ENCODE data around the gene CD86.

CD86 gene

GRCh38 chr3:122060040-122060698 is 5.0 kb downstream of the CD86 start:
- ATAC-seq = no peak

DNA sequence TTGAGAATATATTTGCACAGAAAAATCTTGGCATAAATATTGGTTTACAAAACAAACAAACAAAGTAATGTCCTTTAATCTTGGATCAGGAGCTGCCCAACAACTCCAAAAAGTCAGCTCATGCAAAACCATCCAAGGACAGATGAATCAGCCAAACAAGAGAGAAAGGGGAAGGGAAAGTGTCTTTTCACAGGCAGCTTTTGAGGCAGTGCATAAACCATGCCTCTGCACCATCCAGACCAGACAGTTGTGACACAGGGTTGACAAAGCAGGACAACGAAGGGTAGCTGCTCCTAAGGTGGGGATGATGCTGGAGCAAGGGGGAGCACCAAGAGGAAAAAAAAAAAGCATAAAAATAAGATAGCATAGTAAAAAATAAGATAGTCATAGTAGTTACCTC is 8.7 kb downstream of the CD86 start:
- no peak for ATAC-seq

- no peak for ATAC-seq
Observed at GRCh38 chr3:122064326-122064725, 9.2 kb downstream of the CD86 start.

DNA sequence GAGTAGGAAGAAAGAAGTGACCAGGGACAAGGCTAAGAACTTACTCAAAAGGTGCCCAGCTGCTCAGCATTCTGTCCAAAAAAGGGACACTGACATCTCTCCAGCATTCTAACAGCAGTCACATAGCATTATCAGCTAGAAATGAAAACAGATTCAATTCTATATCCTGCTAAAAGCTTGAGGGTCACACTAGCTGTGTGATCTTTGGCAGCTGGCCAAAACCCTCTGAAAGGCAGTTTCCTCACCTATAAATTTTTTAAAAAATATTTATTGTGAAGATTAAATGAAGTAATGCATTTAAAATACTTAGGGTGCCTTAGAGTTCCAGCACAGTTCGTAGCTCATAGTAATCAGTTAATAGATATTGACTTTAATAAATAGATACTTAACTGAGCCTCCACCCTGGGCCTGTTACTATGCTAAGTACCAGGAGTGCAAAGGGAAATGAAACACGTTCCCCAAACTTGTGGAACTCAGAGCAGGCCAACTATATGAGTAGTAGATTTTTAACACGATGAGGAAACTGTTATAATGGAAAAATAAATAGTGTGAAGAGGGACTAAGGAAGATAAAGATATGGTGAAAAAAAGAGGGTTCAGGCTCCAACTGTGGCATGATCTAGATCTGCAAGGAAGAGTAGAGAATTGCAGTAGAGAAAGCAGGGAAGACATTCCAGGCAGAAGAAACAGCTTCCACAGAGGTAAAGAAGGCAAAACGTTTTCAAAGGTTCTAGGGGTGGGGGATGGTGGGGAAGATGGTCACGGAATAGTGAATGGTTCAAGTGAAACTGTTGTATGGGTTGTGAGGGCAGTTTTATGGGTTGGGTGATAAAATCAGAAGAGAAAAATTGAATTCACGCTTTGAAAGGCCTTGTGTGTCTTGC is 11.4 kb downstream of the CD86 start:
- no peak for ATAC-seq

GRCh38 chr3:122067214-122067550 is 12.0 kb downstream of the CD86 start:
- ATAC-seq = no peak

DNA sequence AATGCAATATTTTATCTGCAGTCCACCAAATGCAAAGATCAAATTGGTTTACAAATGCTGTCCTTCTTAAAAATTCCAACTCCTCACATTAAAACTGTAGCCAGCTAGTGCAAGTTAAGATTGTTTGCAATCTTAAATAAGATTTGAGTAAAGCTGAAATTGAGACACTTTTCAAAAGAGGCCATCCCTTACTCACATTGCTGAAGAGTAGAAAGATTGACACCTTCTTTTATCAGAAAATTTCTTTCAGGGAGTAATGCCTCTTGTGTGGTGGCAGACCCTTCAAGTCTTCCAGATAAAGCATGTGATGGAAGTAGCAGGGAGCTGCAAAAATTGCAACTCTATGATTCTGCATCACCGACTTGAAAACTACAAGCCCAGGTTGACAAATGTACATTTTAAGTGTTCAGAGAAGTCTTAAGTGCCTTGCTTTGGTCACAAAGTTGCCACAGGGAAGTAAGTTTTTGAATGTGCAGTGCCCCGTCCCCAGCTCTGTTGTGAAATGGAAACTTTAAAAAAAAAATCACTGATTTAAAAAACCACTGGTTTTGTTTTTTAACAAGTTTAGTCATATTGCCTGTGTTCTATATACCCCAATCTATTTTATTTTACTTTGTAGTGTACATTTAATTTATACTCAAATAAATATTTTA is 12.6 kb downstream of the CD86 start:
- ATAC-seq = peak in 1 of 2 donors; percentile 38

- ATAC-seq = peak in 1 of 2 donors; percentile 28
Observed at GRCh38 chr3:122074621-122075265, 19.6 kb downstream of the CD86 start.

DNA sequence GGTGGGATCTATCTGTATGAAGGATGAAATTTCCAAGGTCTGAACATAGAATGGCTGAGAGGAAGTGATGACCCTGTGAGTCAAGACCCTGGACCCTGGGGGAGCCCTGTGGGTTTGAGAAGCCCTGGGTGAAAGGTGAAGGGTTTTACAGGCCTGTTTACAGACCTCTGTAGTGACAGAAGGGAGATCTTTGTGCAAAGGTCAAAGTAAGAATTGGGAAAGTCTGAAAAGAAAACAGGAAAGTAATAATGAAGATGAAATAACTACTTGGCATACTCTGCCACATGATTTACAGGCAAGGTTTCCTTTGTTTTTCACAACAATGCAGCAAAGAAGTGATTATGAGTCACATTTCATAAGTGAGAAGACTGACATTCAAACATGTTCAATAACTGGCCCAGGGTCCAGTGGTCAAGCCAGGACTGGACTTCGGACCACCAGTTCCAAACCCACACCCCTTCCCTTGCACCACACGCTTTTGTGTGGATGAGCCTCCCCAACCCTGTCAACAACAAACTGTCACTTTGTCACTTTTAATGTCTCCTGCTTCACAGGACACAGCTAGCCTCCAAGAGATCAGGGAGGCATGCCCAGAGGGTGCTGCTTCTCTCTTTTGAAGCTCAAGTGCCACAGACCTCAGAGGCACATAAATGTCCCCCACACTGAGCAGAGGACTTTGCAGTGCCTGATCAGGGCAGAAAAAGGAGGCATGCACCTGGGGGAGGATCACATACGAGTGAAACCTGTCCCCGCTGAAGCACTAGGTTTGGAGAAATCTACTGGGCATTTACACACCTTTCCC is 21.5 kb downstream of the CD86 start:
- ATAC-seq = peak; percentile 14 to 19

DNA sequence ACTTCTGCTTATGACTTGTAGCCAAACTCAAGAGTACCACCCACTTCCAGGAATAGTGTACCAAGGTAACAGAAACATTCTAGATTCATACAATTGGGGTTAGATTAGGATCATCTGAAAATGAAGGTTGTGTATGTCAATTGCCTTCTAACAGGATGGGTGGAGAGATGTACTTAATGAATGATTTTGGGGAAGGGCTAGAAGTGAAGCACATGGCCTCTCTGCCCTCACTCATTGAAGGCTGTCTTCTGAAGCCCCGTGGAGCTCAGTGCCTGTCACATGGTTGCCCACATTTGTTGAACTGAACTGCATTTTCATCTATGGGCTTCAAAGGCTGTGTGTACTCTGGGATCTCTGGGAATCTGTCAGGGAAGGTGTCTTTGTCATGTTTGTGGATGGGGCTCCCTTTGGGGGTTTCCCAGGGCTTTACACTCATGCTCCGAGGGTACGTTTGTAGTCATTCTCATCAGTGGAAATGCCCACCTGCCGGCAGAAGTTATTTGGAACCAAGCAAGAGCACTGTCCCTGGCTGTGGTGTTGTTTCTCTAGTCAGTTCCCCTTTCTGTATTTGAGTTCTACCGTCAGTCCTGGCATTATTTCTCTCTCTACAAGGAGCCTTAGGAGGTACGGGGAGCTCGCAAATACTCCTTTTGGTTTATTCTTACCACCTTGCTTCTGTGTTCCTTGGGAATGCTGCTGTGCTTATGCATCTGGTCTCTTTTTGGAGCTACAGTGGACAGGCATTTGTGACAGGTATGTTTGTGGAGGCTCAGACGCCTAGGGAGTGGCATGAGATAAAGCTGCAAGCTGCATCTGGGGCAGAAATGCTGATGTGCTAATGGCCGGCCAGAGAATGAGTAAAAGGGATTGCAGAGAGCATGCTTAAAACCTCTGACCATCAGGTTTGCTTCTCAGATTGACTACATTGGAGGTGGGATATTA is 22.4 kb downstream of the CD86 start:
- peak; percentile 28 to 41 for ATAC-seq

DNA sequence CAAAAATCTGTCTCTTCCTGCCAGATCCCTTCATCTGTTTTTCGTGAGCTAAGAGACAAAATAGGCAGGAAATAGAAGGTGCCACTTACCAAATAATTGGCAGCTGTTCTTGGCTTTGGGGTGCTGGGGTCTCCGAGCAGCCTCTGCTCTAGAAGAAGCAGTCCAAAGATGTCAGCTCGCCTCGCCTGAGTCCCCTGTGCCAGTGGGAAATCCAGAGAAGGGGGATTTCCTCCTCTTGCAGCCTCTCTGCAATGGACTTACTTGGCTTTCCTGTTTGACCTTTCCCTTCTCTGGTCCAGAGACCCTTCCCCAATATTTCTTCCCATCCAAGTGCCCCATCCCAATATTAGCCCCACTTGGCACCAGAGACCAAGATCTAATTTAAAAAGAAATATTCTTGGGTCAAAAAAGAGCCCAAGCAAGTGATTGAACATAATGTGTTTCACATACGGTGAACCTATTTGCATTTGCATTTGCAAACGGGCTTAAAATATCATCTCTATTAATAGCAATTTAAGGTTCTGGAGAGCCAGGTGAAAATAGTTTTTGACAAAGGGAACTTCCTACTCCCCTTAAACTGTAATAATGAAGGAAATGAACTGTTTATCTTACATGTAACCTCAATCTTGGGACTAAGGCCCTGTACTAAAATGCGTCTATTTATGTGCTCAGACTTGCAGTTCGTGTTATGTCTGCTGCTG is 23.2 kb downstream of the CD86 start:
- no peak for ATAC-seq

DNA sequence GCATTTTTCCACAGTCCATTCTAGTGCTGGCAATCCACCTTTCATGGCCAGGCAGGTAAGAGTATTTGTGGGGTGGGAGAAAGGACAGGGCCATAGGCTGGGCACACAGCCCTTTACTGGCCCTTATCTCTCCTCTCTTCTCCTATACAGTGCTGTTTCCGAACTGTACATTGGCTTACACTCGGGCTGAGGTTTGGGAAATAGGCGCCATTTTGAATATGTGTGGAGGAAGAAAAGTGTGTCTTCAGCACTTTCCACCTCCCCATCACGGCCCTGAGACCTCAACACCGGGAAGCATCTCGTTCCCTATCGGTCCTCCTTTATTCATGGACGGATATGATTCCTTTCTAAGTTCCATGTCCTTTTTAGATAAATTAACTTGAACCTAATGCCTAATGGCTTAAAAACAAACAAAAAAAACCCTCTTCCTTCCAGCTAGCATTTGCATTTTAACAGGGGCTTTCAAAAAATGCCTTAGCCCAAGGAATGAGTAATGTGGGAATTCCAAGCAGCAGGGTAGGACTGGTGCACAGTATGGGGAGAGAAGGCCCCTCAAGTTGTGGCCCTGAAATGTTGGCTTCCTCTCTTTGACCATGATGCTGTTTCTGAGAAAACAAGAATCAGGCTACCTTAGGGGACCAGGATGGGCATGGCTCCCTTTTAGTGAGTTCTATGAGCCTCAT is 24.5 kb downstream of the CD86 start:
- no peak for ATAC-seq

- ATAC-seq = no peak
Observed at GRCh38 chr3:122080207-122080587, 25.0 kb downstream of the CD86 start.

- peak; percentile 43 to 45 for ATAC-seq
Observed at GRCh38 chr3:122081543-122082247, 26.5 kb downstream of the CD86 start.

GRCh38 chr3:122082357-122082756 is 27.2 kb downstream of the CD86 start:
- no peak for ATAC-seq

- ATAC-seq = peak in 1 of 2 donors; percentile 25
Observed at GRCh38 chr3:122084799-122085198, 29.6 kb downstream of the CD86 start.

- peak in 1 of 2 donors; percentile 4 for ATAC-seq
Observed at GRCh38 chr3:122085673-122086072, 30.5 kb downstream of the CD86 start.

- no peak for ATAC-seq
Observed at GRCh38 chr3:122088531-122088930, 33.4 kb downstream of the CD86 start.

DNA sequence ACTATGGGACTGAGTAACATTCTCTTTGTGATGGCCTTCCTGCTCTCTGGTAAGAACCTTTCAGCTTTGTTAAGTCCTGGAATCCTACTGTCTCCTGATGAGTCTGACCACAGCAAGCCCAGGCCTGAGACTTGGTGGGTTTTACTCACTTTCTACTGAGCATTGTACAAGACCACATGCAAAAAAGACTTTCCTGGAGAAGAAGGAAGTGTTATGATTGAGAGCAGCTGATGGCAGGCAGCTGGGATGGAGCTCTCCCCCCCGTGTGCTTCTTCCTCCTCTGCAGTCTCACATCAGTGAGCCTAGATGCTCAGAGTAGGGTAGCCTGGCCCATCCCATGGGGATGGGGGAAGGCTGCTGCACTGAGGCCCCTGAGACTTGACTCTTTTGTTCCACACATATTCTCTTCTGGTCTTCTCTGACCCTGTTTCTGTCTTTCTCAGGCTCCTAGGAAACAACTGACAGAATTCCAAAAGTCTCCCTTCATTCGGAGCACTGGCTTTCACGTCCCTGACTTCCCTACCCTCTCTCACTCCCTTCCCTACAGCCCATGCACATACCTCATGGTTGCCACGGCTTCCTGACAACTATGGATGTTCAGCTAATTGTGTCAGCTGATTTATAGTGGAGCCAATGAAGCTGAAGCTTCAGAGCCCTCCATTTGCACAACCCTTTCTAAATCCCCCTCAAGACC is 36.6 kb downstream of the CD86 start:
- ATAC-seq = peak in 1 of 2 donors; percentile 21
